Upper lobe of right lung (tissue), 1 donor: ENCODE results near the gene WRNIP1. TPM values are rescaled to one million over a fixed set of nuclear protein-coding genes. Genes with fewer than 3 reads are reported as not detected.

Source experiments
- ATAC-seq: fragments of 200-7000 bp; cut with Tn5 transposase; one replicate; pipeline ENCODE4 v1.9.1; 2020; ENCODE audit warnings: mild to moderate bottlenecking, moderate library complexity
- DNase-seq: peaks from one replicate; pipeline ENCODE4 v3.0.0-alpha.2; 2020
- H3K27ac ChIP-seq: fragments of 200-600 bp; one replicate; pipeline ENCODE4 v1.8.0; 2022
- H3K27me3 ChIP-seq: fragments of 200-600 bp; one replicate; pipeline ENCODE4 v1.8.0; 2022; ENCODE audit warnings: mild to moderate bottlenecking
- H3K36me3 ChIP-seq: fragments of 200-600 bp; one replicate; pipeline ENCODE4 v1.8.0; 2022
- H3K4me1 ChIP-seq: fragments of 200-600 bp; one replicate; pipeline ENCODE4 v1.8.0; 2022
- H3K4me3 ChIP-seq: fragments of 200-600 bp; one replicate; pipeline ENCODE4 v1.8.0; 2022; ENCODE audit warnings: mild to moderate bottlenecking
- H3K9me3 ChIP-seq: fragments of 200-600 bp; one replicate; pipeline ENCODE4 v1.8.0; 2022
- intact Hi-C: fragments of 100-400 bp; cut with DNase I; formaldehyde crosslinking; loops from one replicate; pipeline ENCODE4 v1.11.0; 2022
- total RNA-seq: library from RNA; stranded (reverse); fragmentation: NEBNext Ultra II Directional; extraction: Animal tissue kit (Norgen Biotek cat#: 25700); gene quantifications from one replicate; pipeline ENCODE4 v1.2.1, GENCODE V29; 2021
- TF ChIP-seq, protein P1 (sequence below): fragments of 200-600 bp; IDR thresholded peaks from one replicate; pipeline ENCODE4 v1.8.0; 2022; ENCODE audit warnings: antibody characterized with exemption
- donor health status: DM: no; HTN: yes; CAD: no; lungs with severe emphysema.

Gene WRNIP1
- total RNA-seq, 1 donor from 2014 or later = 42.9 TPM

DNA sequence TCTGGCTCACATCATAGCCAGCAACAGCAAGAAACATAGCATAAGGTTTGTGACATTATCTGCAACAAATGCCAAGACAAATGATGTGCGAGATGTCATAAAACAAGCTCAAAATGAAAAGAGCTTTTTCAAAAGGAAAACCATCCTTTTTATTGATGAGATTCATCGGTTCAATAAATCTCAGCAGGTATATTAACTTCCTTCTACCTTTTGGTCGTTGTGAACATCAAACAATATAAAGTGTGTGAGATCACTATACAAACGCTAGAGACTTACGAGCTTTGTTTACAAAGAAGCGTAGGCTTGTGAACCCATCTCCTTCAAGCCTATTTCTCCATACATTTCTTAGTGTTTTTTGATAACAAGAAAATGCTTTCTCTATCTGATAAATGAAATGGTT is 3.5 kb downstream of the WRNIP1 start:
- Histone ChIP-seq H3K27me3 (no peaks in the 10 kb centered on the region), H3K27ac (no peak overlapping the region), H3K4me3 (peak overlapping the region; percentile 82), H3K4me1 (peaks cover 37% of the 10 kb centered on the region), H3K9me3 (no peaks in the 10 kb centered on the region), H3K36me3 (peaks cover 34% of the 10 kb centered on the region)
- no peak for ATAC-seq
- TF ChIP-seq, protein P1, sequence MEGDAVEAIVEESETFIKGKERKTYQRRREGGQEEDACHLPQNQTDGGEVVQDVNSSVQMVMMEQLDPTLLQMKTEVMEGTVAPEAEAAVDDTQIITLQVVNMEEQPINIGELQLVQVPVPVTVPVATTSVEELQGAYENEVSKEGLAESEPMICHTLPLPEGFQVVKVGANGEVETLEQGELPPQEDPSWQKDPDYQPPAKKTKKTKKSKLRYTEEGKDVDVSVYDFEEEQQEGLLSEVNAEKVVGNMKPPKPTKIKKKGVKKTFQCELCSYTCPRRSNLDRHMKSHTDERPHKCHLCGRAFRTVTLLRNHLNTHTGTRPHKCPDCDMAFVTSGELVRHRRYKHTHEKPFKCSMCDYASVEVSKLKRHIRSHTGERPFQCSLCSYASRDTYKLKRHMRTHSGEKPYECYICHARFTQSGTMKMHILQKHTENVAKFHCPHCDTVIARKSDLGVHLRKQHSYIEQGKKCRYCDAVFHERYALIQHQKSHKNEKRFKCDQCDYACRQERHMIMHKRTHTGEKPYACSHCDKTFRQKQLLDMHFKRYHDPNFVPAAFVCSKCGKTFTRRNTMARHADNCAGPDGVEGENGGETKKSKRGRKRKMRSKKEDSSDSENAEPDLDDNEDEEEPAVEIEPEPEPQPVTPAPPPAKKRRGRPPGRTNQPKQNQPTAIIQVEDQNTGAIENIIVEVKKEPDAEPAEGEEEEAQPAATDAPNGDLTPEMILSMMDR = no peak
- no peak for DNase-seq
- intact Hi-C loops = no loop called here

GRCh38 chr6:2770171-2770570 is 5.0 kb downstream of the WRNIP1 start:
- ATAC-seq = no peak
- no peak for DNase-seq
- Histone ChIP-seq H3K27me3 (no peaks in the 10 kb centered on the region), H3K4me1 (peaks cover 33% of the 10 kb centered on the region), H3K27ac (no peak overlapping the region), H3K9me3 (no peaks in the 10 kb centered on the region), H3K36me3 (peaks cover 46% of the 10 kb centered on the region), H3K4me3 (peak overlapping the region; percentile 6)
- intact Hi-C loops = no loop called here
- TF ChIP-seq, protein P1 = no peak

GRCh38 chr6:2771079-2771478 is 5.9 kb downstream of the WRNIP1 start:
- Histone ChIP-seq H3K27ac (no peak overlapping the region), H3K36me3 (peaks cover 50% of the 10 kb centered on the region), H3K4me1 (peaks cover 33% of the 10 kb centered on the region), H3K9me3 (no peaks in the 10 kb centered on the region), H3K27me3 (no peaks in the 10 kb centered on the region), H3K4me3 (no peak overlapping the region)
- DNase-seq = no peak
- ATAC-seq = no peak
- intact Hi-C loops = no loop called here
- TF ChIP-seq, protein P1 = no peak

- Histone ChIP-seq H3K9me3 (no peaks in the 10 kb centered on the region), H3K4me1 (peaks cover 29% of the 10 kb centered on the region), H3K4me3 (no peak overlapping the region), H3K27me3 (no peaks in the 10 kb centered on the region), H3K36me3 (peaks cover 50% of the 10 kb centered on the region), H3K27ac (no peak overlapping the region)
- TF ChIP-seq, protein P1 = no peak
- ATAC-seq (no peak), DNase-seq (no peak)
- intact Hi-C loops = no loop called here
Measured at GRCh38 chr6:2772840-2773239, 7.6 kb downstream of the WRNIP1 start.

- Histone ChIP-seq H3K27ac (no peak overlapping the region), H3K4me3 (no peak overlapping the region), H3K9me3 (no peaks in the 10 kb centered on the region), H3K36me3 (peaks cover 50% of the 10 kb centered on the region), H3K4me1 (peaks cover 23% of the 10 kb centered on the region), H3K27me3 (no peaks in the 10 kb centered on the region)
- DNase-seq (no peak), ATAC-seq (no peak)
- intact Hi-C loops = no loop called here
- TF ChIP-seq, protein P1 = no peak
Measured at GRCh38 chr6:2773449-2773848, 8.3 kb downstream of the WRNIP1 start.

DNA sequence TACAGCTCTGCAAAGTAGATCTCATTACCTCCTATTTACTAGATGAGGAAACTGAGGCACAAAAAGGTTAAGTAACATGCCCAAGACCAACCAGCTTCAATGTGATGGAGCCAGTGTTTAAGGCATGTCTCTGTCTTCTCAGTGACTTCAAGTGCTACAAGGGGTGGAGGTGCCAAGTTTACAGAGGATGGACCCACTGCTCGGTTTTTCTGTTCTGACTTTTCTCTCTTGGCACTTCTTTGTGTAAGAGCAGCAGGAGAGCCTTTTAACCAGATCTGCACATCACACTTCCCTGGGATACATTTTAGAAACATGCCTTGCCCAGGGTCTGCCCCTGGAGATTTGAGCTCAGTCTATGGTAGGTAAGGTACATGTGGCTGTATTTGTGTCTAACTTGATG is 9.8 kb downstream of the WRNIP1 start:
- H3K27ac ChIP-seq = no peak overlapping the region
- intact Hi-C loops = no loop called here
- H3K4me1 ChIP-seq = peaks cover 10% of the 10 kb centered on the region
- H3K9me3 ChIP-seq = no peaks in the 10 kb centered on the region
- H3K36me3 ChIP-seq = peaks cover 64% of the 10 kb centered on the region
- ATAC-seq (no peak), DNase-seq (no peak)
- H3K4me3 ChIP-seq = no peak overlapping the region
- TF ChIP-seq, protein P1 = no peak
- H3K27me3 ChIP-seq = no peaks in the 10 kb centered on the region
